AG04449 (cell line): Measurements from ENCODE around the gene NCAPH2.
A peak's percentile ranks its signal among the peaks of the same experiment; 100 is the strongest.

ENCODE experiments used
- CTCF ChIA-PET: fragments of 350-600 bp; formaldehyde crosslinking; extraction: SDS; loops from one replicate; lab custom pipeline; 2021; ENCODE audit warnings: antibody characterized with exemption; lab: Yijun Ruan, JAX
- POLR2A ChIA-PET: fragments of 400-600, 350-600 bp; formaldehyde crosslinking; extraction: SDS; loops from one replicate; lab custom pipeline; 2020; ENCODE audit warnings: antibody characterized with exemption, inconsistent platforms; lab: Yijun Ruan, JAX
- DNase-seq: peaks from one replicate; pipeline ENCODE4 v3.0.0-alpha.2; 2010; ENCODE audit warnings: low read depth, low spot score
- H3K4me3 ChIP-seq: 2 replicates; pipeline ENCODE4 v1.5.1; 2011; ENCODE audit warnings: low read depth, mild to moderate bottlenecking, control low read depth, low read length
- CTCF ChIP-seq: IDR thresholded peaks from one replicate; pipeline ENCODE4 v1.5.1; 2011; ENCODE audit warnings: mild to moderate bottlenecking, moderate library complexity, low read length, control low read depth, inconsistent platforms; ENCODE audit not compliant: insufficient read depth; ENCODE audit errors: missing control alignments

Gene NCAPH2

GRCh38 chr22:50522208-50522805, 14.3 kb downstream of the NCAPH2 start:
- no peak overlapping the region for H3K4me3 ChIP-seq
- ChIA-PET POLR2A (interaction anchor here (0.8 kb wide), 1 partner anchor 14 kb away, joined by 3 read pairs; the partner anchor contains the start of genes LMF2 and NCAPH2), CTCF (interaction anchor here (1.0 to 1.3 kb wide), 2 partner anchors 14 to 99 kb away, joined by 3 to 5 read pairs; no protein-coding TSS in a partner anchor)
- TF ChIP-seq CTCF = no peak
- DNase-seq = no peak

- TF ChIP-seq CTCF = no peak
- DNase-seq = no peak
- ChIA-PET POLR2A (interaction anchor here (0.8 kb wide), 1 partner anchor 15 kb away, joined by 3 read pairs; the partner anchor contains the start of genes LMF2 and NCAPH2), CTCF (interaction anchor here (1.0 to 1.3 kb wide), 2 partner anchors 14 to 98 kb away, joined by 3 to 5 read pairs; no protein-coding TSS in a partner anchor)
- H3K4me3 ChIP-seq = no peak overlapping the region
These were observed 14.9 kb downstream of the NCAPH2 start for GRCh38 chr22:50522806-50523438.

- ChIA-PET CTCF (interaction anchor here (1.5 kb wide), 1 partner anchor 16 kb away, joined by 4 read pairs; the partner anchor contains the start of gene LMF2), POLR2A (interaction anchor here (3.0 kb wide), 1 partner anchor 15 kb away, joined by 25 read pairs; the partner anchor contains the start of genes LMF2 and NCAPH2)
- no peak for TF ChIP-seq CTCF
- H3K4me3 ChIP-seq = no peak overlapping the region
- no peak for DNase-seq
These were observed 15.4 kb downstream of the NCAPH2 start for GRCh38 chr22:50523458-50523805.

- TF ChIP-seq CTCF = no peak
- CTCF ChIA-PET = interaction anchor here (0.8 to 2.9 kb wide), 4 partner anchors 9 to 96 kb away, joined by 3 to 33 read pairs (median 11); partner anchors contain the start of gene LMF2
- POLR2A ChIA-PET = interaction anchor here (1.3 to 3.0 kb wide), 4 partner anchors 9 to 54 kb away, joined by 4 to 25 read pairs (median 8); partner anchors contain the start of genes LMF2 and NCAPH2
- peak overlapping the region; percentile 80 for H3K4me3 ChIP-seq
- no peak for DNase-seq
These were observed 16.0 kb downstream of the NCAPH2 start for GRCh38 chr22:50523806-50524675.

- H3K4me3 ChIP-seq = peak overlapping the region; percentile 80
- ChIA-PET POLR2A (interaction anchor here (0.9 to 3.0 kb wide), 6 partner anchors 10 to 96 kb away, joined by 4 to 25 read pairs (median 8); partner anchors contain the start of genes LMF2, MIOX and NCAPH2), CTCF (interaction anchor here (0.8 to 2.9 kb wide), 9 partner anchors 10 to 182 kb away, joined by 3 to 33 read pairs (median 8); partner anchors contain the start of genes KLHDC7B and LMF2)
- no peak for DNase-seq
- TF ChIP-seq CTCF = no peak
These were observed 16.7 kb downstream of the NCAPH2 start for GRCh38 chr22:50524676-50525103.
